GM12878 (cell line): ENCODE results near the gene ZNF385D. TPM values are rescaled to one million over a fixed set of nuclear protein-coding genes. Genes with fewer than 3 reads are reported as not detected.

Experiments
- ATAC-seq: fragments of 200-7000 bp; cut with Tn5 transposase; 3 replicates; pipeline ENCODE4 v1.9.1; 2020; ENCODE audit warnings: mild to moderate bottlenecking, moderate library complexity
- BruUV-seq: library from RNA; stranded (reverse); fragments of 400-500 nt; replicated peaks from 2 replicates; lab custom pipeline; 2021; lab: Mats Ljungman, UMichigan
- CTCF ChIA-PET: fragments of 300-600 bp; sonication (Branson Sonifier 250); formaldehyde crosslinking; extraction: SDS; loops from one replicate; lab custom pipeline; 2021; ENCODE audit warnings: inconsistent platforms; lab: Yijun Ruan, JAX
- POLR2A ChIA-PET: fragments of 350-600 bp; formaldehyde crosslinking; extraction: SDS; loops from one replicate; lab custom pipeline; 2021; ENCODE audit warnings: inconsistent platforms; lab: Charles Lee
- RAD21 ChIA-PET: fragments of 300-600 bp; sonication (Branson Sonifier 250); formaldehyde crosslinking; loops from one replicate; lab custom pipeline; 2023; ENCODE audit warnings: antibody characterized with exemption; ENCODE audit not compliant: unreplicated experiment; lab: Charles Lee
- SMC1A ChIA-PET: fragments of 300-600 bp; sonication (Branson Sonifier 250); formaldehyde crosslinking; loops from one replicate; lab custom pipeline; 2023; ENCODE audit not compliant: unreplicated experiment, uncharacterized antibody; lab: Charles Lee
- DNase-seq: peaks from one replicate; pipeline ENCODE4 v3.0.0-alpha.2; 2011; ENCODE audit warnings: low read depth, low spot score
- FAIRE-seq: peaks from 3 replicates; lab custom pipeline; 2011; peaks lifted over from hg19 to GRCh38; lab: Jason Lieb, UNC
- H2AFZ ChIP-seq: 2 replicates; pipeline ENCODE4 v1.6.0; 2011; ENCODE audit warnings: low read depth, low read length, control low read depth; ENCODE audit not compliant: control insufficient read depth
- H3K27ac ChIP-seq: 2 replicates; pipeline ENCODE4 v1.5.1; 2011; ENCODE audit warnings: control low read depth; ENCODE audit not compliant: control insufficient read depth, insufficient read depth
- H3K27me3 ChIP-seq, 2 experiments: replicated peaks in 1 of 2; 2 replicates each; pipeline versions ENCODE4 v1.6.0 to v1.6.1; 2011; ENCODE audit warnings: low read length in 1 of 2; ENCODE audit not compliant: control insufficient read depth in 2 of 2, insufficient read depth in 2 of 2
- H3K36me3 ChIP-seq, 2 experiments: 2 replicates each; pipeline ENCODE4 v1.5.1; 2011; ENCODE audit warnings: low read length in 1 of 2; ENCODE audit not compliant: control insufficient read depth in 2 of 2, insufficient read depth in 2 of 2
- H3K4me1 ChIP-seq: 2 replicates; pipeline ENCODE4 v1.6.1; 2011; ENCODE audit warnings: mild to moderate bottlenecking, low read length, moderate library complexity, mixed read lengths; ENCODE audit not compliant: control insufficient read depth, insufficient read depth
- H3K4me2 ChIP-seq: 2 replicates; pipeline ENCODE4 v1.6.0; 2011; ENCODE audit warnings: control low read depth; ENCODE audit not compliant: control insufficient read depth, insufficient read depth
- H3K4me3 ChIP-seq: fragments of 200-600 bp; sonication (generic); 2 replicates; pipeline ENCODE4 v1.5.1; 2016
- H3K79me2 ChIP-seq: 2 replicates; pipeline ENCODE4 v1.6.0; 2011; ENCODE audit warnings: low read length; ENCODE audit not compliant: control insufficient read depth, insufficient read depth
- H3K9ac ChIP-seq: 2 replicates; pipeline ENCODE4 v1.8.0; 2011; ENCODE audit warnings: low read length, control low read depth, mixed read lengths; ENCODE audit not compliant: control insufficient read depth, insufficient read depth
- H3K9me3 ChIP-seq: replicated peaks from 3 replicates; pipeline ENCODE4 v1.5.1; 2011; ENCODE audit warnings: mild to moderate bottlenecking, low read length; ENCODE audit not compliant: control insufficient read depth, insufficient read depth
- H4K20me1 ChIP-seq: 2 replicates; pipeline ENCODE4 v1.6.0; 2011; ENCODE audit not compliant: control insufficient read depth, insufficient read depth
- ATF7 ChIP-seq: fragments of 450-650 bp; IDR thresholded peaks from 2 replicates; pipeline ENCODE4 v1.6.1; 2016; ENCODE audit warnings: low read depth, mild to moderate bottlenecking
- CHD2 ChIP-seq: IDR thresholded peaks from 2 replicates; pipeline ENCODE4 v1.6.1; 2011; ENCODE audit warnings: low read depth, low read length, improper control_type of control experiment, borderline replicate concordance
- FOXK2 ChIP-seq: fragments of 450-650 bp; IDR thresholded peaks from 2 replicates; pipeline ENCODE4 v1.6.1; 2017; ENCODE audit warnings: mild to moderate bottlenecking, moderate library complexity
- HCFC1 ChIP-seq: fragments of 150-350 bp; IDR thresholded peaks from 2 replicates; pipeline ENCODE4 v1.6.1; 2014; ENCODE audit warnings: low read length
- IRF4 ChIP-seq: IDR thresholded peaks from 2 replicates; pipeline ENCODE4 v1.6.1; 2011; ENCODE audit warnings: low read depth, low read length
- MAX ChIP-seq: IDR thresholded peaks from 2 replicates; pipeline ENCODE4 v1.6.1; 2012; ENCODE audit warnings: low read depth, low read length, improper control_type of control experiment
- NFYB ChIP-seq: IDR thresholded peaks from 2 replicates; pipeline ENCODE4 v1.6.1; 2011; ENCODE audit warnings: low read depth, mild to moderate bottlenecking, low read length, improper control_type of control experiment, moderate library complexity; ENCODE audit not compliant: insufficient read depth
- NR2F1 ChIP-seq: fragments of 450-650 bp; conservative IDR thresholded peaks from 2 replicates; pipeline ENCODE4 v1.6.1; 2017; ENCODE audit warnings: mild to moderate bottlenecking
- POLR2A ChIP-seq: IDR thresholded peaks from 2 replicates; pipeline ENCODE4 v1.6.1; 2011; ENCODE audit warnings: low read depth, mild to moderate bottlenecking, low read length
- POLR2AphosphoS2 ChIP-seq: IDR thresholded peaks from 2 replicates; pipeline ENCODE4 v1.6.1; 2011; ENCODE audit warnings: low read depth, mild to moderate bottlenecking, low read length, improper control_type of control experiment, moderate library complexity
- RAD21 ChIP-seq: IDR thresholded peaks from 2 replicates; pipeline ENCODE4 v1.6.1; 2011; ENCODE audit warnings: mild to moderate bottlenecking, low read depth, low read length, moderate library complexity; ENCODE audit not compliant: insufficient read depth
- RFX5 ChIP-seq: IDR thresholded peaks from 2 replicates; pipeline ENCODE4 v1.6.1; 2011; ENCODE audit warnings: low read depth, low read length, improper control_type of control experiment
- SIX5 ChIP-seq: IDR thresholded peaks from 2 replicates; pipeline ENCODE4 v1.6.1; 2011; ENCODE audit warnings: mild to moderate bottlenecking, low read depth, low read length, moderate library complexity; ENCODE audit not compliant: severe bottlenecking
- SMARCA5 ChIP-seq: fragments of 450-650 bp; IDR thresholded peaks from 2 replicates; pipeline ENCODE4 v1.6.1; 2017; ENCODE audit warnings: mild to moderate bottlenecking
- WRNIP1 ChIP-seq: IDR thresholded peaks from 2 replicates; pipeline ENCODE4 v1.6.1; 2011; ENCODE audit warnings: low read depth, low read length, improper control_type of control experiment, borderline replicate concordance
- ZNF207 ChIP-seq: fragments of 450-650 bp; IDR thresholded peaks from 2 replicates; pipeline ENCODE4 v1.6.1; 2014; ENCODE audit warnings: antibody characterized with exemption, mild to moderate bottlenecking, borderline replicate concordance
- ZNF274 ChIP-seq: IDR thresholded peaks from one replicate; pipeline ENCODE4 v1.8.0; 2011; ENCODE audit not compliant: insufficient read length, insufficient read depth
- ZNF384 ChIP-seq: IDR thresholded peaks from 2 replicates; pipeline ENCODE4 v1.6.1; 2012; ENCODE audit warnings: low read depth, mild to moderate bottlenecking, low read length, improper control_type of control experiment, borderline replicate concordance
- WGBS: methylation state at CpG from one replicate; pipeline ENCODE4 v1.1.6; 2016; ENCODE audit warnings: low lambda C conversion rate; ENCODE audit not compliant: insufficient replicate concordance, insufficient coverage; ENCODE audit errors: missing lambda C conversion rate; 5-methylcytosine and 5-hydroxymethylcytosine counted together
- in situ Hi-C: fragments of 300-500 bp; cut with MboI; formaldehyde crosslinking; loops from 9 replicates; pipeline ENCODE4 v1.14.3; 2018; ENCODE audit warnings: mixed read lengths
- intact Hi-C: fragments of 100-400 bp; cut with micrococcal nuclease; formaldehyde crosslinking; loops from one replicate; pipeline ENCODE4 v1.14.2; 2022; ENCODE audit not compliant: unreplicated experiment
- polyA plus RNA-seq, 11 experiments: library from polyadenylated mRNA; depleted of rRNA in 4 of 11; unstranded in 6 of 11; stranded (reverse) in 5 of 11; fragments of >200 nt; fragmentation: Nextera tagmentation in 4 of 11; fragmentation: Illumina TruSeq in 1 of 11; extraction: Ambion mirVana in 4 of 11; extraction: Trizol in 1 of 11; gene quantifications; 1 replicate in 1 of 11; 2 replicates in 10 of 11; pipeline versions ENCODE4 v1.2.1 to v1.2.3, GENCODE V29; 2011 to 2016; ENCODE audit warnings: inconsistent platforms in 2 of 11, missing spikeins in 2 of 11, low read depth in 1 of 11
- total RNA-seq, 4 experiments: library from RNA; depleted of rRNA in 3 of 4; stranded (reverse); fragments of >200 nt in 3 of 4; fragmentation: Illumina TruSeq in 1 of 4; extraction: Trizol in 1 of 4; gene quantifications; 2 replicates each; pipeline versions ENCODE4 v1.2.1 to v1.2.3, GENCODE V29; 2013 to 2021

The ZNF385D gene
- total and polyA plus RNA-seq, 10 of the 15 experiments (the other 5 are each of a cell fraction or from before 2014, with no cell fraction given), result 0.01 to 0.62 (median 0.18) TPM; not detected in 5

GRCh38 chr3:21528291-21528995, 222.6 kb downstream of the ZNF385D start:
- POLR2A ChIA-PET, result no interaction called here
- intact Hi-C loops, result no loop called here
- no peaks in the 10 kb centered on the region for H3K9me3 ChIP-seq
- no peak overlapping the region for H3K9ac ChIP-seq
- no peaks in the 10 kb centered on the region for H4K20me1 ChIP-seq
- CTCF ChIA-PET, result no interaction called here
- H3K4me2 ChIP-seq, result no peak overlapping the region
- SMC1A ChIA-PET, result no interaction called here
- H3K27me3 ChIP-seq, result no peaks in the 10 kb centered on the region
- no TSS peak for BruUV-seq
- RAD21 ChIA-PET, result no interaction called here
- ATAC-seq (no peak), FAIRE-seq (no peak), DNase-seq (no peak)
- H3K79me2 ChIP-seq, result no peaks in the 10 kb centered on the region
- in situ Hi-C loops, result no loop called here
- no peak overlapping the region for H3K4me3 ChIP-seq
- no peaks in the 10 kb centered on the region for H3K36me3 ChIP-seq
- H2AFZ ChIP-seq, result no peak overlapping the region
- WGBS, result 39% methylated on average over 2 of the region's 2 CpGs
- no peak overlapping the region for H3K27ac ChIP-seq
- no peaks in the 10 kb centered on the region for H3K4me1 ChIP-seq
- no peak for TF ChIP-seq POLR2AphosphoS2
- no peak for TF ChIP-seq MAX
- no peak for TF ChIP-seq NR2F1
- no peak for TF ChIP-seq NFYB
- TF ChIP-seq ZNF274, result no peak
- no peak for TF ChIP-seq SMARCA5
- no peak for TF ChIP-seq WRNIP1
- no peak for TF ChIP-seq HCFC1
- TF ChIP-seq SIX5, result no peak
- no peak for TF ChIP-seq IRF4
- no peak for TF ChIP-seq CHD2
- TF ChIP-seq ZNF207, result no peak
- TF ChIP-seq ZNF384, result no peak
- no peak for TF ChIP-seq RAD21
- TF ChIP-seq POLR2A, result no peak
- no peak for TF ChIP-seq FOXK2
- no peak for TF ChIP-seq ATF7
- no peak for TF ChIP-seq RFX5
